Measurements from ENCODE around the gene SPATS2L. TPM values are rescaled to one million over a fixed set of nuclear protein-coding genes. Genes with fewer than 3 reads are reported as not detected.

The SPATS2L gene
- total RNA-seq, 2 donors from 2014 or later, result 77.4 to 88.7 TPM

- no peaks in the 10 kb centered on the region for H3K27me3 ChIP-seq (replicated peaks; ENCODE audit: insufficient read depth)
- H3K4me3 ChIP-seq, result no peak overlapping the region
- no peaks in the 10 kb centered on the region for H3K4me1 ChIP-seq (replicated peaks)
- no peaks in the 10 kb centered on the region for H3K36me3 ChIP-seq
- 92% methylated on average over 3 of the region's 3 CpGs for WGBS
- H3K9me3 ChIP-seq, result no peaks in the 10 kb centered on the region
- H3K27ac ChIP-seq, result no peak overlapping the region
- TF ChIP-seq POLR2A (IDR thresholded peaks at IDR 0.05) (no peak), CTCF (IDR thresholded peaks at IDR 0.05) (no peak), POLR2AphosphoS5 (IDR thresholded peaks at IDR 0.05) (no peak)
- intact Hi-C loops (cut with DNase I), result no loop called here
- no peak for DNase-seq (ENCODE audit: low spot score)
Observed at GRCh38 chr2:200459101-200459500, 152.6 kb downstream of the SPATS2L start.

GRCh38 chr2:200461846-200462710 lies 155.6 kb downstream of the SPATS2L start:
- no peak for DNase-seq (ENCODE audit: low spot score)
- Histone ChIP-seq H3K27ac (no peak overlapping the region), H3K4me1 (replicated peaks) (no peaks in the 10 kb centered on the region), H3K36me3 (no peaks in the 10 kb centered on the region), H3K9me3 (no peaks in the 10 kb centered on the region), H3K4me3 (no peak overlapping the region), H3K27me3 (replicated peaks; ENCODE audit: insufficient read depth) (no peaks in the 10 kb centered on the region)
- 95% methylated on average over 2 of the region's 2 CpGs for WGBS
- TF ChIP-seq CTCF (IDR thresholded peaks at IDR 0.05), result no peak
- no peak for TF ChIP-seq POLR2AphosphoS5 (IDR thresholded peaks at IDR 0.05)
- no peak for TF ChIP-seq POLR2A (IDR thresholded peaks at IDR 0.05)
- intact Hi-C loops (cut with DNase I), result no loop called here

GRCh38 chr2:200463452-200463851 lies 157.0 kb downstream of the SPATS2L start:
- intact Hi-C loops (cut with DNase I), result no loop called here
- no peaks in the 10 kb centered on the region for H3K27me3 ChIP-seq (replicated peaks; ENCODE audit: insufficient read depth)
- no peaks in the 10 kb centered on the region for H3K36me3 ChIP-seq
- H3K27ac ChIP-seq, result no peak overlapping the region
- no peak for DNase-seq (ENCODE audit: low spot score)
- H3K9me3 ChIP-seq, result no peaks in the 10 kb centered on the region
- no peak overlapping the region for H3K4me3 ChIP-seq
- no peak for TF ChIP-seq CTCF (IDR thresholded peaks at IDR 0.05)
- TF ChIP-seq POLR2A (IDR thresholded peaks at IDR 0.05), result no peak
- no peak for TF ChIP-seq POLR2AphosphoS5 (IDR thresholded peaks at IDR 0.05)
- H3K4me1 ChIP-seq (replicated peaks), result no peaks in the 10 kb centered on the region
- WGBS, result 93% methylated on average over 2 of the region's 2 CpGs

- intact Hi-C loops (cut with DNase I), result loop anchor here (5.0 kb wide), 1 partner anchor 159 kb away; the partner anchor contains the start of gene SPATS2L
- H3K27me3 ChIP-seq (replicated peaks; ENCODE audit: insufficient read depth), result no peaks in the 10 kb centered on the region
- no peak for DNase-seq (ENCODE audit: low spot score)
- WGBS, result 51% methylated on average over 12 of the region's 12 CpGs
- peak overlapping the region; percentile 43 to 49 for H3K27ac ChIP-seq
- H3K9me3 ChIP-seq, result no peaks in the 10 kb centered on the region
- H3K4me3 ChIP-seq, result no peak overlapping the region
- H3K36me3 ChIP-seq, result no peaks in the 10 kb centered on the region
- TF ChIP-seq CTCF (IDR thresholded peaks at IDR 0.05) (no peak), POLR2A (IDR thresholded peaks at IDR 0.05) (no peak), POLR2AphosphoS5 (IDR thresholded peaks at IDR 0.05) (no peak)
- H3K4me1 ChIP-seq (replicated peaks), result no peaks in the 10 kb centered on the region
Observed at GRCh38 chr2:200466425-200467418, 160.2 kb downstream of the SPATS2L start.

Data from prostate gland (tissue), 2 donors.